A549 (cell line): Measurements from ENCODE around the gene STARD4. TPM values are rescaled to one million over a fixed set of nuclear protein-coding genes. Genes with fewer than 3 reads are reported as not detected.

Source experiments
- ATAC-seq, 2 experiments: fragments of 200-7000 bp in 1 of 2; fragments of >200 bp in 1 of 2; cut with Nextera tagmentation in 1 of 2; cut with Tn5 transposase in 1 of 2; 3 replicates each; pipeline versions ENCODE4 v1.8.0 to v1.9.1; 2018 to 2020; ENCODE audit warnings: mild to moderate bottlenecking in 1 of 2, moderate library complexity in 1 of 2
- CTCF ChIA-PET: fragments of 300-600 bp; sonication (Branson Sonifier 250); formaldehyde crosslinking; extraction: SDS; loops from one replicate; lab custom pipeline; 2021; ENCODE audit warnings: antibody characterized with exemption, inconsistent platforms; lab: Yijun Ruan, JAX
- POLR2A ChIA-PET: fragments of 350-600 bp; formaldehyde crosslinking; extraction: SDS; loops from one replicate; lab custom pipeline; 2021; ENCODE audit warnings: antibody characterized with exemption, inconsistent platforms; lab: Yijun Ruan, JAX
- DNase-seq, 2 experiments: peaks; one replicate each; pipeline versions ENCODE4 v3.0.0 to v3.0.0-alpha.2; 2011 to 2016; ENCODE audit warnings: low read depth in 1 of 2, low spot score in 1 of 2
- FAIRE-seq: peaks from 2 replicates; lab custom pipeline; 2011; peaks lifted over from hg19 to GRCh38; lab: Jason Lieb, UNC
- H3K27ac ChIP-seq, 2 experiments: fragments of >200 bp; sonication (Bioruptor Twin); formaldehyde crosslinking; 3 replicates each; pipeline ENCODE4 v1.5.1; 2016 to 2017
- H3K4me1 ChIP-seq: fragments of >200 bp; sonication (Bioruptor Twin); formaldehyde crosslinking; 3 replicates; pipeline ENCODE4 v1.6.1; 2016
- H3K4me2 ChIP-seq: fragments of >200 bp; sonication (Bioruptor Twin); formaldehyde crosslinking; 3 replicates; pipeline ENCODE4 v1.6.1; 2016
- H3K4me3 ChIP-seq: fragments of >200 bp; sonication (Bioruptor Twin); formaldehyde crosslinking; 3 replicates; pipeline ENCODE4 v1.5.1; 2016
- H3K9me3 ChIP-seq: fragments of >200 bp; sonication (Bioruptor Twin); formaldehyde crosslinking; 3 replicates; pipeline ENCODE4 v1.6.1; 2016
- ATOH8 ChIP-seq: fragments of 250-450 bp; sonication (Bioruptor Pico); IDR thresholded peaks from 2 replicates; pipeline ENCODE4 v1.5.0; 2020; ENCODE audit warnings: low read depth, mild to moderate bottlenecking, moderate library complexity
- BHLHE40 ChIP-seq: IDR thresholded peaks from 2 replicates; pipeline ENCODE4 v1.6.1; 2012; ENCODE audit warnings: low read depth, low read length, inconsistent platforms
- CBX2 ChIP-seq: fragments of 200-600 bp; sonication (generic); IDR thresholded peaks from 2 replicates; pipeline ENCODE4 v1.6.1; 2016; ENCODE audit warnings: low read depth, mild to moderate bottlenecking, borderline replicate concordance
- CBX8 ChIP-seq: fragments of 200-600 bp; sonication (generic); IDR thresholded peaks from 2 replicates; pipeline ENCODE4 v1.6.1; 2016
- CEBPB ChIP-seq, 2 experiments: fragments of >200 bp in 1 of 2; sonication (Bioruptor Twin) in 1 of 2; formaldehyde crosslinking in 1 of 2; IDR thresholded peaks; 2 replicates each; pipeline ENCODE4 v1.6.1; 2012 to 2016
- E2F6 ChIP-seq: IDR thresholded peaks from 2 replicates; pipeline ENCODE4 v1.6.1; 2012; ENCODE audit warnings: low read depth, borderline replicate concordance
- EHF ChIP-seq: fragments of 250-450 bp; sonication (Bioruptor Pico); IDR thresholded peaks from 2 replicates; pipeline ENCODE4 v1.5.0; 2020; ENCODE audit warnings: mild to moderate bottlenecking
- EHMT2 ChIP-seq: fragments of 200-600 bp; sonication (generic); IDR thresholded peaks from 2 replicates; pipeline ENCODE4 v1.6.1; 2016; ENCODE audit warnings: antibody characterized with exemption, low read depth, mild to moderate bottlenecking, moderate library complexity
- ELK1 ChIP-seq: fragments of 150-350 bp; IDR thresholded peaks from 2 replicates; pipeline ENCODE4 v1.6.1; 2014; ENCODE audit warnings: low read depth, mild to moderate bottlenecking, low read length
- ESRRA ChIP-seq: fragments of 150-350 bp; IDR thresholded peaks from 2 replicates; pipeline ENCODE4 v1.6.1; 2014; ENCODE audit warnings: mild to moderate bottlenecking, low read length, borderline replicate concordance
- HES2 ChIP-seq: fragments of >200 bp; sonication (Bioruptor Twin); formaldehyde crosslinking; IDR thresholded peaks from 2 replicates; pipeline ENCODE4 v1.6.1; 2016
- HOXA7 ChIP-seq: fragments of 250-450 bp; sonication (Bioruptor Pico); IDR thresholded peaks from 2 replicates; pipeline ENCODE4 v1.5.0; 2020; ENCODE audit warnings: mild to moderate bottlenecking, moderate library complexity
- KDM5A ChIP-seq: fragments of 200-600 bp; sonication (generic); IDR thresholded peaks from 2 replicates; pipeline ENCODE4 v1.6.1; 2016; ENCODE audit warnings: antibody characterized with exemption, mild to moderate bottlenecking
- MAFK ChIP-seq: fragments of 450-650 bp; IDR thresholded peaks from 2 replicates; pipeline ENCODE4 v1.6.1; 2014; ENCODE audit not compliant: partially characterized antibody
- MAX ChIP-seq: IDR thresholded peaks from 2 replicates; pipeline ENCODE4 v1.6.1; 2012
- MAZ ChIP-seq: fragments of 150-350 bp; IDR thresholded peaks from 2 replicates; pipeline ENCODE4 v1.6.1; 2014; ENCODE audit warnings: antibody characterized with exemption, low read depth, low read length, borderline replicate concordance
- NPAS2 ChIP-seq: fragments of 250-450 bp; sonication (Bioruptor Pico); IDR thresholded peaks from 2 replicates; pipeline ENCODE4 v1.8.0; 2022; ENCODE audit warnings: mild to moderate bottlenecking, moderate library complexity, borderline replicate concordance
- PBX3 ChIP-seq: IDR thresholded peaks from 2 replicates; pipeline ENCODE4 v1.6.1; 2012
- RAD21 ChIP-seq, 2 experiments: fragments of >200 bp in 1 of 2; sonication (Bioruptor Twin) in 1 of 2; formaldehyde crosslinking in 1 of 2; IDR thresholded peaks in 1 of 2; conservative IDR thresholded peaks in 1 of 2; 2 replicates in 1 of 2; 3 replicates in 1 of 2; pipeline ENCODE4 v1.6.1; 2012 to 2018; ENCODE audit warnings: inconsistent platforms in 1 of 2
- RARB ChIP-seq: fragments of 250-450 bp; sonication (Bioruptor Pico); IDR thresholded peaks from 2 replicates; pipeline ENCODE4 v1.8.0; 2021; ENCODE audit warnings: mild to moderate bottlenecking, moderate library complexity
- REST ChIP-seq: fragments of 200-600 bp; sonication (generic); IDR thresholded peaks from 2 replicates; pipeline ENCODE4 v1.6.1; 2016; ENCODE audit warnings: antibody characterized with exemption, mild to moderate bottlenecking, moderate library complexity
- RNF2 ChIP-seq: fragments of 200-600 bp; sonication (generic); IDR thresholded peaks from 2 replicates; pipeline ENCODE4 v1.6.1; 2016; ENCODE audit warnings: low read depth, mild to moderate bottlenecking, antibody characterized with exemption, moderate library complexity, borderline replicate concordance
- SREBF2 ChIP-seq: fragments of 450-650 bp; IDR thresholded peaks from 2 replicates; pipeline ENCODE4 v1.6.1; 2014; ENCODE audit warnings: mild to moderate bottlenecking, moderate library complexity
- USF2 ChIP-seq: fragments of 450-650 bp; IDR thresholded peaks from 2 replicates; pipeline ENCODE4 v1.6.1; 2014; ENCODE audit warnings: antibody characterized with exemption
- ZFP36 ChIP-seq: fragments of 450-650 bp; IDR thresholded peaks from 2 replicates; pipeline ENCODE4 v1.6.1; 2014; ENCODE audit warnings: borderline replicate concordance; ENCODE audit not compliant: partially characterized antibody
- WGBS: methylation state at CpG from one replicate; pipeline ENCODE4 v1.1.6; 2017; ENCODE audit errors: missing lambda C conversion rate; 5-methylcytosine and 5-hydroxymethylcytosine counted together
- polyA plus RNA-seq, 4 experiments: library from polyadenylated mRNA; depleted of rRNA in 3 of 4; stranded (reverse); fragments of >200 nt; fragmentation: RNase III in 1 of 4; extraction: RNeasy Plus Mini Kit Qiagen cat#74134 plus additional on column Dnase treatment in 1 of 4; gene quantifications; 2 replicates in 3 of 4; 3 replicates in 1 of 4; pipeline ENCODE4 v1.2.3, GENCODE V29; 2011 to 2017

The STARD4 gene
- polyA plus RNA-seq, 2 of the 4 experiments (the other 2 are of a cell fraction), result 14.0 to 15.9 TPM

GRCh38 chr5:111469293-111469896 lies 42.9 kb downstream of the STARD4 start:
- CTCF ChIA-PET, result interaction anchor here (0.7 to 2.3 kb wide), 2 partner anchors 11 to 62 kb away, joined by 3 to 6 read pairs; no protein-coding TSS in a partner anchor
- H3K9me3 ChIP-seq, result no peaks in the 10 kb centered on the region
- no peak overlapping the region for H3K4me3 ChIP-seq
- DNase-seq (no peak), ATAC-seq (no peak), FAIRE-seq (no peak)
- H3K4me2 ChIP-seq, result no peak overlapping the region
- 59% methylated on average over 2 of the region's 2 CpGs for WGBS
- H3K27ac ChIP-seq, result no peak overlapping the region
- TF ChIP-seq PBX3 (no peak), EHF (CRISPR knock-in tag) (no peak), HES2 (no peak), BHLHE40 (no peak), USF2 (no peak), KDM5A (no peak), E2F6 (no peak), ELK1 (no peak), CBX8 (no peak), CEBPB (IDR thresholded peaks at IDR 0.05) (no peak), RARB (no peak)
- H3K4me1 ChIP-seq, result no peaks in the 10 kb centered on the region
- POLR2A ChIA-PET, result no interaction called here

- TF ChIP-seq ATOH8 (no peak), MAZ (no peak), CBX8 (no peak), CBX2 (no peak), ZFP36 (no peak), RAD21 (conservative IDR thresholded peaks at IDR 0.05 in 1 of 2, IDR thresholded peaks at IDR 0.05 in 1 of 2) (no peak), NPAS2 (CRISPR knock-in tag) (no peak), MAX (no peak), EHMT2 (no peak), REST (no peak), MAFK (no peak), ESRRA (no peak), SREBF2 (no peak), RNF2 (no peak), BHLHE40 (no peak), HOXA7 (no peak)
- Histone ChIP-seq H3K27ac (no peak overlapping the region), H3K4me1 (no peaks in the 10 kb centered on the region), H3K4me2 (no peak overlapping the region), H3K9me3 (no peaks in the 10 kb centered on the region), H3K4me3 (no peak overlapping the region)
- FAIRE-seq (no peak), DNase-seq (no peak), ATAC-seq (no peak)
- POLR2A ChIA-PET, result no interaction called here
- CTCF ChIA-PET, result interaction anchor here (1.5 kb wide), 1 partner anchor 15 kb away, joined by 3 read pairs; no protein-coding TSS in a partner anchor
These were observed 49.0 kb downstream of the STARD4 start for GRCh38 chr5:111463311-111463710.
